ENCODE results near the gene ADORA2B.
"Not testable (repeated sequence)": the region's sequence is repeated elsewhere in the genome, so short reads cannot be mapped to it uniquely, and the experiment has no call there.

The ADORA2B gene

GRCh38 chr17:15944759-15945526 is at the start of gene ADORA2B:
Gene ADORA2B (plus strand): TSS chr17:15945130. CDS start chr17:15945249, 119 bp downstream.
- peak within 1 kb of the TSS; percentile 65 for H3K4me3 ChIP-seq (ENCODE audit: low read depth, low read length)
- no peak for DNase-seq (ENCODE audit: low read depth)

GRCh38 chr17:15896277-15896676 is 48.7 kb upstream of the ADORA2B start:
- no peak for DNase-seq (ENCODE audit: low read depth)
- H3K4me3 ChIP-seq (ENCODE audit: low read depth, low read length) = no peak overlapping the region

GRCh38 chr17:15896834-15897233 is 48.1 kb upstream of the ADORA2B start:
- no peak overlapping the region for H3K4me3 ChIP-seq (ENCODE audit: low read depth, low read length)
- DNase-seq (ENCODE audit: low read depth) = no peak

- not testable (repeated sequence) for DNase-seq (ENCODE audit: low read depth); H3K4me3 ChIP-seq (ENCODE audit: low read depth, low read length)
Observed at GRCh38 chr17:15899596-15899995, 45.3 kb upstream of the ADORA2B start.

GRCh38 chr17:15900871-15901270 is 44.1 kb upstream of the ADORA2B start:
- no peak overlapping the region for H3K4me3 ChIP-seq (ENCODE audit: low read depth, low read length)
- no peak for DNase-seq (ENCODE audit: low read depth)

- DNase-seq (ENCODE audit: low read depth); H3K4me3 ChIP-seq (ENCODE audit: low read depth, low read length): not testable (repeated sequence)
Observed at GRCh38 chr17:15905236-15905635, 39.7 kb upstream of the ADORA2B start.

GRCh38 chr17:15907290-15907689 is 37.6 kb upstream of the ADORA2B start:
- no peak for DNase-seq (ENCODE audit: low read depth)
- no peak overlapping the region for H3K4me3 ChIP-seq (ENCODE audit: low read depth, low read length)

- DNase-seq (ENCODE audit: low read depth) = no peak
- no peak overlapping the region for H3K4me3 ChIP-seq (ENCODE audit: low read depth, low read length)
Observed at GRCh38 chr17:15908378-15908777, 36.6 kb upstream of the ADORA2B start.

GRCh38 chr17:15909481-15909991 is 35.4 kb upstream of the ADORA2B start:
- H3K4me3 ChIP-seq (ENCODE audit: low read depth, low read length) = no peak overlapping the region
- no peak for DNase-seq (ENCODE audit: low read depth)

- no peak overlapping the region for H3K4me3 ChIP-seq (ENCODE audit: low read depth, low read length)
- no peak for DNase-seq (ENCODE audit: low read depth)
Observed at GRCh38 chr17:15910791-15911190, 34.1 kb upstream of the ADORA2B start.

GRCh38 chr17:15911701-15912100 is 33.2 kb upstream of the ADORA2B start:
- not testable (repeated sequence) for H3K4me3 ChIP-seq (ENCODE audit: low read depth, low read length); DNase-seq (ENCODE audit: low read depth)

- no peak overlapping the region for H3K4me3 ChIP-seq (ENCODE audit: low read depth, low read length)
- DNase-seq (ENCODE audit: low read depth) = no peak
Observed at GRCh38 chr17:15912416-15912955, 32.4 kb upstream of the ADORA2B start.

- no peak for DNase-seq (ENCODE audit: low read depth)
- no peak overlapping the region for H3K4me3 ChIP-seq (ENCODE audit: low read depth, low read length)
Observed at GRCh38 chr17:15913826-15914225, 31.1 kb upstream of the ADORA2B start.

- no peak overlapping the region for H3K4me3 ChIP-seq (ENCODE audit: low read depth, low read length)
- DNase-seq (ENCODE audit: low read depth) = no peak
Observed at GRCh38 chr17:15914400-15915170, 30.3 kb upstream of the ADORA2B start.

- DNase-seq (ENCODE audit: low read depth) = no peak
- H3K4me3 ChIP-seq (ENCODE audit: low read depth, low read length) = no peak overlapping the region
Observed at GRCh38 chr17:15915961-15916360, 29.0 kb upstream of the ADORA2B start.

- peak overlapping the region; percentile 22 for H3K4me3 ChIP-seq (ENCODE audit: low read depth, low read length)
- DNase-seq (ENCODE audit: low read depth) = no peak
Observed at GRCh38 chr17:15917021-15917437, 27.9 kb upstream of the ADORA2B start.

GRCh38 chr17:15917438-15918027 is 27.4 kb upstream of the ADORA2B start:
- no peak for DNase-seq (ENCODE audit: low read depth)
- H3K4me3 ChIP-seq (ENCODE audit: low read depth, low read length) = peak overlapping the region; percentile 22

GRCh38 chr17:15918261-15918660 is 26.7 kb upstream of the ADORA2B start:
- no peak overlapping the region for H3K4me3 ChIP-seq (ENCODE audit: low read depth, low read length)
- no peak for DNase-seq (ENCODE audit: low read depth)

GRCh38 chr17:15918661-15919259 is 26.2 kb upstream of the ADORA2B start:
- no peak overlapping the region for H3K4me3 ChIP-seq (ENCODE audit: low read depth, low read length)
- DNase-seq (ENCODE audit: low read depth) = no peak
